ENCODE measurements around the gene AADAC. TPM values are rescaled to one million over a fixed set of nuclear protein-coding genes. Genes with fewer than 3 reads are reported as not detected.

The AADAC gene
- total and polyA plus RNA-seq, 4 experiments from 2014 or later = not detected

- no peak for DNase-seq
- Histone ChIP-seq H3K4me1 (ENCODE audit: insufficient read depth, low read length) (no peaks in the 10 kb centered on the region), H3K4me3 (ENCODE audit: low read length in 2 of 2) (no peak overlapping the region), H3K27me3 (ENCODE audit: insufficient read depth, low read length) (no peaks in the 10 kb centered on the region), H3K9me3 (ENCODE audit: control insufficient read depth in 1 of 2, low read length in 2 of 2) (no peaks in the 10 kb centered on the region), H3K27ac (ENCODE audit: low read depth, low read length) (no peak overlapping the region), H3K36me3 (ENCODE audit: insufficient read depth, low read length) (no peaks in the 10 kb centered on the region)
- intact Hi-C loops (cut with micrococcal nuclease) = no loop called here
- Mint-ChIP-seq H3K9me3 (no peaks in the 10 kb centered on the region), H3K36me3 (no peaks in the 10 kb centered on the region), H3K27ac (no peak overlapping the region), H3K27me3 (peaks cover 4 to 19% of the 10 kb centered on the region in 2 donors), H3K4me3 (no peak overlapping the region), H3K4me1 (no peaks in the 10 kb centered on the region)
- CTCF ChIA-PET (ENCODE audit: partially characterized antibody) = no interaction called here
- POLR2A ChIA-PET (ENCODE audit: partially characterized antibody) = no interaction called here
Observed at GRCh38 chr3:151816091-151816604, 2.2 kb downstream of the AADAC start.

GRCh38 chr3:151817473-151817872 is 3.6 kb downstream of the AADAC start:
- POLR2A ChIA-PET (ENCODE audit: partially characterized antibody) = no interaction called here
- Histone ChIP-seq H3K4me3 (ENCODE audit: low read length in 2 of 2) (no peak overlapping the region), H3K4me1 (ENCODE audit: insufficient read depth, low read length) (no peaks in the 10 kb centered on the region), H3K36me3 (ENCODE audit: insufficient read depth, low read length) (no peaks in the 10 kb centered on the region), H3K27me3 (ENCODE audit: insufficient read depth, low read length) (no peaks in the 10 kb centered on the region), H3K27ac (ENCODE audit: low read depth, low read length) (no peak overlapping the region), H3K9me3 (ENCODE audit: control insufficient read depth in 1 of 2, low read length in 2 of 2) (no peaks in the 10 kb centered on the region)
- Mint-ChIP-seq H3K9me3 (no peaks in the 10 kb centered on the region), H3K27me3 (peaks cover 4 to 19% of the 10 kb centered on the region in 2 donors), H3K27ac (no peak overlapping the region), H3K4me1 (no peaks in the 10 kb centered on the region), H3K36me3 (no peaks in the 10 kb centered on the region), H3K4me3 (no peak overlapping the region)
- intact Hi-C loops (cut with micrococcal nuclease) = no loop called here
- DNase-seq = no peak
- CTCF ChIA-PET (ENCODE audit: partially characterized antibody) = no interaction called here

- no peak overlapping the region for H3K4me3 Mint-ChIP-seq
- Histone ChIP-seq H3K27me3 (ENCODE audit: insufficient read depth, low read length) (no peaks in the 10 kb centered on the region), H3K4me3 (ENCODE audit: low read length in 2 of 2) (no peak overlapping the region), H3K4me1 (ENCODE audit: insufficient read depth, low read length) (no peaks in the 10 kb centered on the region), H3K27ac (ENCODE audit: low read depth, low read length) (no peak overlapping the region), H3K9me3 (ENCODE audit: control insufficient read depth in 1 of 2, low read length in 2 of 2) (no peaks in the 10 kb centered on the region), H3K36me3 (ENCODE audit: insufficient read depth, low read length) (no peaks in the 10 kb centered on the region)
- no peaks in the 10 kb centered on the region for H3K9me3 Mint-ChIP-seq
- no peak overlapping the region for H3K27ac Mint-ChIP-seq
- H3K27me3 Mint-ChIP-seq = peaks cover 4 to 19% of the 10 kb centered on the region in 2 donors
- CTCF ChIA-PET (ENCODE audit: partially characterized antibody) = no interaction called here
- H3K36me3 Mint-ChIP-seq = no peaks in the 10 kb centered on the region
- no peak for DNase-seq
- H3K4me1 Mint-ChIP-seq = no peaks in the 10 kb centered on the region
- POLR2A ChIA-PET (ENCODE audit: partially characterized antibody) = no interaction called here
- intact Hi-C loops (cut with micrococcal nuclease) = no loop called here
Observed at GRCh38 chr3:151818361-151818760, 4.4 kb downstream of the AADAC start.

GRCh38 chr3:151819910-151820309 is 6.0 kb downstream of the AADAC start:
- ChIA-PET POLR2A (ENCODE audit: partially characterized antibody) (no interaction called here), CTCF (ENCODE audit: partially characterized antibody) (interaction anchor here (0.7 kb wide), 1 partner anchor 9 kb away, joined by 4 read pairs; no protein-coding TSS in a partner anchor)
- Mint-ChIP-seq H3K4me1 (no peaks in the 10 kb centered on the region), H3K9me3 (no peaks in the 10 kb centered on the region), H3K27me3 (peaks cover 4 to 17% of the 10 kb centered on the region in 2 donors), H3K27ac (no peak overlapping the region), H3K4me3 (no peak overlapping the region), H3K36me3 (no peaks in the 10 kb centered on the region)
- Histone ChIP-seq H3K4me3 (ENCODE audit: low read length in 2 of 2) (no peak overlapping the region), H3K9me3 (ENCODE audit: control insufficient read depth in 1 of 2, low read length in 2 of 2) (no peaks in the 10 kb centered on the region), H3K27me3 (ENCODE audit: insufficient read depth, low read length) (no peaks in the 10 kb centered on the region), H3K36me3 (ENCODE audit: insufficient read depth, low read length) (no peaks in the 10 kb centered on the region), H3K27ac (ENCODE audit: low read depth, low read length) (no peak overlapping the region), H3K4me1 (ENCODE audit: insufficient read depth, low read length) (no peaks in the 10 kb centered on the region)
- no peak for DNase-seq
- intact Hi-C loops (cut with micrococcal nuclease) = no loop called here

- Histone ChIP-seq H3K9me3 (ENCODE audit: control insufficient read depth in 1 of 2, low read length in 2 of 2) (no peaks in the 10 kb centered on the region), H3K27me3 (ENCODE audit: insufficient read depth, low read length) (no peaks in the 10 kb centered on the region), H3K36me3 (ENCODE audit: insufficient read depth, low read length) (no peaks in the 10 kb centered on the region), H3K4me3 (ENCODE audit: low read length in 2 of 2) (no peak overlapping the region), H3K27ac (ENCODE audit: low read depth, low read length) (no peak overlapping the region), H3K4me1 (ENCODE audit: insufficient read depth, low read length) (no peaks in the 10 kb centered on the region)
- no peak for DNase-seq
- no peak overlapping the region for H3K27ac Mint-ChIP-seq
- H3K9me3 Mint-ChIP-seq = peaks cover 0 to 5% (median 0%) of the 10 kb centered on the region in 8 donors
- peaks cover 7 to 20% of the 10 kb centered on the region in 2 donors for H3K27me3 Mint-ChIP-seq
- intact Hi-C loops (cut with micrococcal nuclease) = no loop called here
- CTCF ChIA-PET (ENCODE audit: partially characterized antibody) = interaction anchor here (2.2 kb wide), 1 partner anchor 10 kb away, joined by 5 read pairs; no protein-coding TSS in a partner anchor
- H3K4me1 Mint-ChIP-seq = no peaks in the 10 kb centered on the region
- H3K36me3 Mint-ChIP-seq = no peaks in the 10 kb centered on the region
- POLR2A ChIA-PET (ENCODE audit: partially characterized antibody) = interaction anchor here (1.4 kb wide), 1 partner anchor 9 kb away, joined by 4 read pairs; no protein-coding TSS in a partner anchor
- no peak overlapping the region for H3K4me3 Mint-ChIP-seq
Observed at GRCh38 chr3:151827816-151828215, 13.9 kb downstream of the AADAC start.

GRCh38 chr3:151835751-151836525 is 22.0 kb downstream of the AADAC start:
- Histone ChIP-seq H3K27me3 (ENCODE audit: insufficient read depth, low read length) (no peaks in the 10 kb centered on the region), H3K4me3 (ENCODE audit: low read length in 2 of 2) (no peak overlapping the region), H3K4me1 (ENCODE audit: insufficient read depth, low read length) (no peaks in the 10 kb centered on the region), H3K27ac (ENCODE audit: low read depth, low read length) (no peak overlapping the region), H3K9me3 (ENCODE audit: control insufficient read depth in 1 of 2, low read length in 2 of 2) (no peaks in the 10 kb centered on the region), H3K36me3 (ENCODE audit: insufficient read depth, low read length) (no peaks in the 10 kb centered on the region)
- Mint-ChIP-seq H3K36me3 (no peaks in the 10 kb centered on the region), H3K4me1 (peaks cover 0 to 2% (median under 1%) of the 10 kb centered on the region in 4 donors), H3K4me3 (no peak overlapping the region), H3K27me3 (peaks cover 7 to 9% of the 10 kb centered on the region in 2 donors), H3K27ac (no peak overlapping the region), H3K9me3 (no peaks in the 10 kb centered on the region)
- POLR2A ChIA-PET (ENCODE audit: partially characterized antibody) = interaction anchor here (1.8 kb wide), 1 partner anchor 9 kb away, joined by 4 read pairs; no protein-coding TSS in a partner anchor
- intact Hi-C loops (cut with micrococcal nuclease) = loop anchor here (10.0 kb wide), 1 partner anchor 689 kb away; no protein-coding TSS in a partner anchor
- DNase-seq = no peak
- CTCF ChIA-PET (ENCODE audit: partially characterized antibody) = interaction anchor here (0.9 to 1.5 kb wide), 2 partner anchors 368 to 396 kb away, joined by 3 to 4 read pairs; no protein-coding TSS in a partner anchor

- intact Hi-C loops (cut with micrococcal nuclease) = loop anchor here (10.0 kb wide), 1 partner anchor 688 kb away; no protein-coding TSS in a partner anchor
- no peaks in the 10 kb centered on the region for H3K27me3 ChIP-seq (ENCODE audit: insufficient read depth, low read length)
- H3K4me1 ChIP-seq (ENCODE audit: insufficient read depth, low read length) = no peaks in the 10 kb centered on the region
- no peak for DNase-seq
- H3K4me3 Mint-ChIP-seq = no peak overlapping the region
- no peaks in the 10 kb centered on the region for H3K9me3 ChIP-seq (ENCODE audit: control insufficient read depth in 1 of 2, low read length in 2 of 2)
- H3K9me3 Mint-ChIP-seq = no peaks in the 10 kb centered on the region
- peaks cover 9% of the 10 kb centered on the region in 2 donors for H3K27me3 Mint-ChIP-seq
- no peaks in the 10 kb centered on the region for H3K36me3 ChIP-seq (ENCODE audit: insufficient read depth, low read length)
- no peak overlapping the region for H3K27ac Mint-ChIP-seq
- H3K4me3 ChIP-seq (ENCODE audit: low read length in 2 of 2) = no peak overlapping the region
- CTCF ChIA-PET (ENCODE audit: partially characterized antibody) = interaction anchor here (0.9 to 1.5 kb wide), 4 partner anchors 8 to 609 kb away, joined by 3 to 5 read pairs (median 4); no protein-coding TSS in a partner anchor
- no peak overlapping the region for H3K27ac ChIP-seq (ENCODE audit: low read depth, low read length)
- H3K36me3 Mint-ChIP-seq = no peaks in the 10 kb centered on the region
- POLR2A ChIA-PET (ENCODE audit: partially characterized antibody) = interaction anchor here (1.8 kb wide), 1 partner anchor 10 kb away, joined by 4 read pairs; no protein-coding TSS in a partner anchor
- peaks cover 0 to 2% (median under 1%) of the 10 kb centered on the region in 4 donors for H3K4me1 Mint-ChIP-seq
Observed at GRCh38 chr3:151837057-151837456, 23.1 kb downstream of the AADAC start.
